Trophoblast cell (in vitro differentiated cells and primary cell): Measurements from ENCODE around the gene AAGAB.
A peak's percentile ranks its signal among the peaks of the same experiment; 100 is the strongest.

Experiments used
- DNase-seq, 2 donors: peaks; one replicate each; pipeline ENCODE4 v3.0.0-alpha.2; 2016
- H2AFZ ChIP-seq: 2 replicates; pipeline ENCODE4 v1.6.1; 2013; ENCODE audit warnings: low read length, moderate library complexity, mild to moderate bottlenecking; ENCODE audit not compliant: insufficient read depth, poor library complexity
- H2AK5ac ChIP-seq: 2 replicates; pipeline ENCODE4 v1.6.1; 2013; ENCODE audit warnings: mild to moderate bottlenecking, low read length
- H2BK120ac ChIP-seq: 2 replicates; pipeline ENCODE4 v1.6.1; 2013; ENCODE audit warnings: low read length, mild to moderate bottlenecking, moderate library complexity; ENCODE audit not compliant: insufficient read depth, poor library complexity
- H2BK12ac ChIP-seq: 2 replicates; pipeline ENCODE4 v1.6.1; 2013; ENCODE audit warnings: mild to moderate bottlenecking, low read length, moderate library complexity
- H2BK5ac ChIP-seq: 2 replicates; pipeline ENCODE4 v1.6.1; 2013; ENCODE audit warnings: low read length, low read depth, moderate library complexity, mild to moderate bottlenecking; ENCODE audit not compliant: poor library complexity
- H3K14ac ChIP-seq: 2 replicates; pipeline ENCODE4 v1.6.1; 2013; ENCODE audit warnings: mild to moderate bottlenecking, low read length
- H3K18ac ChIP-seq: 2 replicates; pipeline ENCODE4 v1.6.1; 2013; ENCODE audit warnings: mild to moderate bottlenecking, low read length
- H3K23ac ChIP-seq: 2 replicates; pipeline ENCODE4 v1.6.1; 2013; ENCODE audit warnings: low read length
- H3K27ac ChIP-seq: 2 replicates; pipeline ENCODE4 v1.5.1; 2013; ENCODE audit warnings: low read depth, mild to moderate bottlenecking, inconsistent platforms, low read length, moderate library complexity
- H3K27me3 ChIP-seq: 2 replicates; pipeline ENCODE4 v1.6.1; 2013; ENCODE audit warnings: inconsistent platforms, mild to moderate bottlenecking, low read length, moderate library complexity; ENCODE audit not compliant: insufficient read depth
- H3K36me3 ChIP-seq, 2 experiments: 1 replicate in 1 of 2; 2 replicates in 1 of 2; pipeline ENCODE4 v1.6.1; 2013; ENCODE audit warnings: low read length in 2 of 2, mild to moderate bottlenecking in 2 of 2, moderate library complexity in 1 of 2; ENCODE audit not compliant: insufficient read depth in 2 of 2, control insufficient read depth in 1 of 2
- H3K4ac ChIP-seq: 2 replicates; pipeline ENCODE4 v1.6.1; 2013; ENCODE audit warnings: low read depth, mild to moderate bottlenecking, low read length, moderate library complexity
- H3K4me1 ChIP-seq, 2 experiments: 1 replicate in 1 of 2; 2 replicates in 1 of 2; pipeline ENCODE4 v1.6.1; 2013; ENCODE audit warnings: low read length in 2 of 2, mild to moderate bottlenecking in 2 of 2, moderate library complexity in 1 of 2; ENCODE audit not compliant: insufficient read depth in 2 of 2, control insufficient read depth in 1 of 2
- H3K4me2 ChIP-seq: 2 replicates; pipeline ENCODE4 v1.6.1; 2013; ENCODE audit warnings: inconsistent platforms, mild to moderate bottlenecking, low read length, moderate library complexity
- H3K4me3 ChIP-seq: 2 replicates; pipeline ENCODE4 v1.5.1; 2013; ENCODE audit warnings: mild to moderate bottlenecking, low read depth, low read length, inconsistent platforms
- H3K79me1 ChIP-seq: one replicate; pipeline ENCODE4 v1.6.1; 2013; ENCODE audit warnings: low read length
- H3K79me2 ChIP-seq: 2 replicates; pipeline ENCODE4 v1.6.1; 2013; ENCODE audit warnings: low read length, mild to moderate bottlenecking; ENCODE audit not compliant: control insufficient read depth, insufficient read depth, poor library complexity
- H3K9ac ChIP-seq: 2 replicates; pipeline ENCODE4 v1.6.1; 2013; ENCODE audit warnings: mild to moderate bottlenecking, low read length
- H3K9me3 ChIP-seq: 2 replicates; pipeline ENCODE4 v1.6.1; 2013; ENCODE audit warnings: low read depth, mild to moderate bottlenecking, control low read depth, inconsistent platforms, low read length; ENCODE audit not compliant: insufficient read depth
- H4K12ac ChIP-seq: 2 replicates; pipeline ENCODE4 v1.6.1; 2013; ENCODE audit warnings: low read depth, mild to moderate bottlenecking, low read length, moderate library complexity
- H4K8ac ChIP-seq: 2 replicates; pipeline ENCODE4 v1.6.1; 2013; ENCODE audit warnings: low read depth, mild to moderate bottlenecking, low read length, moderate library complexity
- H4K91ac ChIP-seq: one replicate; pipeline ENCODE4 v1.6.1; 2013; ENCODE audit warnings: low read depth, mild to moderate bottlenecking, low read length, moderate library complexity
- WGBS: extraction: QIAGEN DNeasy Blood & Tissue Kit; methylation state at CpG from one replicate; pipeline ENCODE4 v1.1.7; 2013; ENCODE audit warnings: missing lambda C conversion rate; ENCODE audit not compliant: insufficient read length, insufficient coverage; ENCODE audit errors: extremely low coverage; 5-methylcytosine and 5-hydroxymethylcytosine counted together

AAGAB gene

DNA sequence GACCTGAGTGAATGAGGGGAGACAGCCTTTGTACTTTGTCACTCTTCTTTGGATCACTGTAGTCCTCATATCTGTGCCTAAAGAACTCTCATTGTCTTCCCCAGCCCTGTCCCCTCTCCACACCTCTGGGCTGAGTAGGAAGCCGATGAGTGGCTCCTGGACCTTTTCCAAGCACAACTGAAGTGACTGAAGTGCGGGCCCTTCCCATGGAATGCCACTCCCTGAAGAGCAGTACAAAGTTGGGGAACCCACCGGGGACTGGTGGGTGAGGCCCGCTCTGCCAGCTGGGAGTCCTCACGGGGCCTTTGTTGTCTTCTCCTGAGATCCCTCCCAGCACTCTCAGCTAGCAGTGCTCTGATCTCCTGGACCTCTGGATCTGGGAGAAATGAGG is 90.1 kb downstream of the AAGAB start:
- no peak overlapping the region for H3K18ac ChIP-seq
- no peak overlapping the region for H3K27ac ChIP-seq
- H3K4ac ChIP-seq = no peak overlapping the region
- H2AFZ ChIP-seq = no peak overlapping the region
- no CpG with 5 or more reads among the region's 5 CpGs for WGBS
- H3K4me3 ChIP-seq = no peak overlapping the region
- H3K9me3 ChIP-seq = no peaks in the 10 kb centered on the region
- no peak overlapping the region for H2BK120ac ChIP-seq
- H4K91ac ChIP-seq = no peak overlapping the region
- peaks cover 11 to 14% of the 10 kb centered on the region in 2 experiments for H3K4me1 ChIP-seq
- H2BK12ac ChIP-seq = no peak overlapping the region
- no peaks in the 10 kb centered on the region for H3K27me3 ChIP-seq
- H3K9ac ChIP-seq = no peak overlapping the region
- H3K4me2 ChIP-seq = no peak overlapping the region
- no peak overlapping the region for H3K23ac ChIP-seq
- H4K12ac ChIP-seq = no peak overlapping the region
- DNase-seq = no peak
- H2BK5ac ChIP-seq = no peak overlapping the region
- peaks cover 41 to 44% of the 10 kb centered on the region in 2 experiments for H3K36me3 ChIP-seq
- peaks cover 3% of the 10 kb centered on the region for H3K79me2 ChIP-seq
- H2AK5ac ChIP-seq = no peak overlapping the region
- H3K14ac ChIP-seq = no peak overlapping the region
- H4K8ac ChIP-seq = no peak overlapping the region
- peaks cover 9% of the 10 kb centered on the region for H3K79me1 ChIP-seq

DNA sequence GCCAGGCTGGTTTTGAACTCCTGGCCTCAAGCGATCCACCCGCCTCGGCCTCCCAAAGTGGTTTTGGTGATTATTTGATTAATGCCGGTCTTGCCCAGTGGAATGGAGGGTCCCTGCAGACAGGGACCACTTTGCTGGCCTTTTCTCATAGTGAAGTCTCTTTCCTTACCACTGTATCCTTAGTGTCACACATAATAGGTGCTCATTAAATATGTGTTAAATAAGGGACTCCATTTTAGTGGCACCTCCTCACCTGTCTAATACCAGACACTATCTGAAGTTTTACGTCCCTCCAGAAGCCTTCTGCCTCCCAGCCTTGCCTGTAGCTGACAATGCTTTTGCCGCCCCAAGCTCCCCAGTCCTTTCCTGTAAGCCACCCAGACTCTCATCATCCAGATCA is 91.3 kb downstream of the AAGAB start:
- H4K91ac ChIP-seq = no peak overlapping the region
- H3K36me3 ChIP-seq = peaks cover 34 to 35% of the 10 kb centered on the region in 2 experiments
- no peak overlapping the region for H2BK5ac ChIP-seq
- H3K4me3 ChIP-seq = no peak overlapping the region
- H3K9ac ChIP-seq = no peak overlapping the region
- H3K27me3 ChIP-seq = no peaks in the 10 kb centered on the region
- no peak overlapping the region for H2AFZ ChIP-seq
- H3K4me2 ChIP-seq = no peak overlapping the region
- no peak overlapping the region for H3K14ac ChIP-seq
- H3K18ac ChIP-seq = no peak overlapping the region
- H3K79me2 ChIP-seq = peaks cover 3% of the 10 kb centered on the region
- no peak overlapping the region for H4K8ac ChIP-seq
- no peak for DNase-seq
- no peak overlapping the region for H3K4ac ChIP-seq
- H3K27ac ChIP-seq = no peak overlapping the region
- no peak overlapping the region for H2AK5ac ChIP-seq
- H3K23ac ChIP-seq = no peak overlapping the region
- peaks cover 9% of the 10 kb centered on the region for H3K79me1 ChIP-seq
- H3K9me3 ChIP-seq = no peaks in the 10 kb centered on the region
- peaks cover 11 to 14% of the 10 kb centered on the region in 2 experiments for H3K4me1 ChIP-seq
- H2BK12ac ChIP-seq = no peak overlapping the region
- WGBS = no CpG with 5 or more reads among the region's 6 CpGs
- H2BK120ac ChIP-seq = no peak overlapping the region
- H4K12ac ChIP-seq = no peak overlapping the region

GRCh38 chr15:67161881-67162280 is 92.6 kb downstream of the AAGAB start:
- Histone ChIP-seq H4K91ac (peak overlapping the region; percentile 58), H3K79me2 (peaks cover 3% of the 10 kb centered on the region), H2BK5ac (no peak overlapping the region), H3K27ac (no peak overlapping the region), H3K9ac (no peak overlapping the region), H3K79me1 (peaks cover 9% of the 10 kb centered on the region), H3K9me3 (peaks cover 3% of the 10 kb centered on the region), H3K27me3 (no peaks in the 10 kb centered on the region), H3K4ac (peak overlapping the region; percentile 19), H3K4me2 (no peak overlapping the region), H2BK12ac (peak overlapping the region; percentile 3), H3K4me1 (peaks cover 11 to 14% of the 10 kb centered on the region in 2 experiments), H2BK120ac (peak overlapping the region; percentile 54), H4K12ac (no peak overlapping the region), H3K36me3 (peaks cover 23 to 25% of the 10 kb centered on the region in 2 experiments), H3K14ac (no peak overlapping the region), H4K8ac (no peak overlapping the region), H3K18ac (peak overlapping the region; percentile 22), H2AK5ac (no peak overlapping the region), H2AFZ (no peak overlapping the region), H3K23ac (no peak overlapping the region), H3K4me3 (no peak overlapping the region)
- no CpG with 5 or more reads among the region's 4 CpGs for WGBS
- DNase-seq = no peak

- Histone ChIP-seq H2AK5ac (peak overlapping the region; percentile 2), H2BK5ac (peak overlapping the region; percentile 9), H4K8ac (peak overlapping the region; percentile 17), H3K36me3 (peaks cover 18 to 21% of the 10 kb centered on the region in 2 experiments), H3K23ac (no peak overlapping the region), H2AFZ (no peak overlapping the region), H3K9me3 (peaks cover 3% of the 10 kb centered on the region), H3K18ac (peak overlapping the region; percentile 28), H4K12ac (no peak overlapping the region), H3K14ac (no peak overlapping the region), H2BK12ac (peak overlapping the region; percentile 28), H3K4me3 (no peak overlapping the region), H3K79me1 (peaks cover 9% of the 10 kb centered on the region), H3K27ac (peak overlapping the region; percentile 1), H3K9ac (no peak overlapping the region), H3K4me1 (peaks cover 11 to 14% of the 10 kb centered on the region in 2 experiments), H2BK120ac (peak overlapping the region; percentile 54), H3K79me2 (peaks cover 3% of the 10 kb centered on the region), H4K91ac (peak overlapping the region; percentile 58), H3K27me3 (no peaks in the 10 kb centered on the region), H3K4ac (peak overlapping the region; percentile 73), H3K4me2 (no peak overlapping the region)
- no CpG with 5 or more reads among the region's 5 CpGs for WGBS
- DNase-seq = no peak
Observed at GRCh38 chr15:67161412-67161811, 93.0 kb downstream of the AAGAB start.
